HG02759 (cell line): ENCODE data around the gene ZNRF2.

ENCODE experiments used
- ATAC-seq: cut with Tn5 transposase; IDR thresholded peaks from one replicate; pipeline ENCODE4 v1.9.1; 2021; ENCODE audit warnings: mild to moderate bottlenecking, moderate library complexity; ENCODE audit not compliant: unreplicated experiment

Gene ZNRF2

GRCh38 chr7:30403477-30403876 is 119.1 kb downstream of the ZNRF2 start:
- ATAC-seq: no peak

- ATAC-seq: no peak
Measured at GRCh38 chr7:30405179-30405578, 120.8 kb downstream of the ZNRF2 start.

GRCh38 chr7:30406664-30407425 is 122.4 kb downstream of the ZNRF2 start:
- no peak for ATAC-seq

- ATAC-seq: no peak
Measured at GRCh38 chr7:30411173-30411572, 126.8 kb downstream of the ZNRF2 start.

GRCh38 chr7:30411897-30412296 is 127.5 kb downstream of the ZNRF2 start:
- no peak for ATAC-seq

GRCh38 chr7:30412782-30413504 is 128.5 kb downstream of the ZNRF2 start:
- no peak for ATAC-seq

GRCh38 chr7:30413864-30414263 is 129.5 kb downstream of the ZNRF2 start:
- no peak for ATAC-seq
